Muscle layer of duodenum (tissue), 2 donors: ENCODE results near the gene NMRAL1.
A peak's percentile ranks its signal among the peaks of the same experiment; 100 is the strongest.

Experiments used
- H3K27ac ChIP-seq: one replicate; pipeline ENCODE4 v1.7.0; 2013; ENCODE audit warnings: mild to moderate bottlenecking, low read length
- H3K27me3 ChIP-seq: one replicate; pipeline ENCODE4 v1.7.0; 2013; ENCODE audit warnings: low read depth, mild to moderate bottlenecking, control low read depth, low read length
- H3K36me3 ChIP-seq, 2 donors: one replicate each; pipeline ENCODE4 v1.7.0; 2013; ENCODE audit warnings: low read length in 2 of 2, control low read depth in 1 of 2, mild to moderate bottlenecking in 1 of 2; ENCODE audit not compliant: insufficient read depth in 2 of 2, control insufficient read depth in 1 of 2
- H3K4me1 ChIP-seq, 2 donors: one replicate each; pipeline ENCODE4 v1.7.0; 2013; ENCODE audit warnings: low read length in 2 of 2, mild to moderate bottlenecking in 2 of 2, control low read depth in 1 of 2, moderate library complexity in 1 of 2; ENCODE audit not compliant: insufficient read depth in 2 of 2, control insufficient read depth in 1 of 2
- H3K4me3 ChIP-seq, 2 donors: one replicate each; pipeline ENCODE4 v1.7.0; 2013; ENCODE audit warnings: low read length in 2 of 2, low read depth in 1 of 2, mild to moderate bottlenecking in 1 of 2
- H3K9me3 ChIP-seq, 2 donors: one replicate each; pipeline ENCODE4 v1.7.0; 2013; ENCODE audit warnings: low read length in 2 of 2, control low read depth in 1 of 2, mild to moderate bottlenecking in 1 of 2; ENCODE audit not compliant: control insufficient read depth in 1 of 2
- donor health status: healthy.

NMRAL1 gene

GRCh38 chr16:4437366-4437765, 37.1 kb downstream of the NMRAL1 start:
- Histone ChIP-seq H3K27me3 (no peaks in the 10 kb centered on the region), H3K9me3 (no peaks in the 10 kb centered on the region), H3K4me3 (no peak overlapping the region), H3K36me3 (peaks cover 58 to 61% of the 10 kb centered on the region in 2 donors), H3K4me1 (no peaks in the 10 kb centered on the region), H3K27ac (no peak overlapping the region)

- Histone ChIP-seq H3K4me3 (no peak overlapping the region), H3K27ac (no peak overlapping the region), H3K36me3 (peaks cover 40 to 48% of the 10 kb centered on the region in 2 donors), H3K27me3 (no peaks in the 10 kb centered on the region), H3K4me1 (no peaks in the 10 kb centered on the region), H3K9me3 (no peaks in the 10 kb centered on the region)
These were observed 38.9 kb downstream of the NMRAL1 start for GRCh38 chr16:4435337-4436067.

- Histone ChIP-seq H3K27me3 (no peaks in the 10 kb centered on the region), H3K36me3 (peaks cover 33 to 38% of the 10 kb centered on the region in 2 donors)
These were observed 40.3 kb downstream of the NMRAL1 start for GRCh38 chr16:4433914-4434787.

GRCh38 chr16:4433228-4433627, 41.2 kb downstream of the NMRAL1 start:
- H3K36me3 ChIP-seq, result peaks cover 31 to 38% of the 10 kb centered on the region in 2 donors
- no peak overlapping the region for H3K4me3 ChIP-seq

More at GRCh38 chr16:4433914-4434787, 40.3 kb downstream of the NMRAL1 start:
- Histone ChIP-seq H3K4me3 (no peak overlapping the region), H3K27ac (no peak overlapping the region), H3K4me1 (no peaks in the 10 kb centered on the region), H3K9me3 (no peaks in the 10 kb centered on the region)

GRCh38 chr16:4431023-4431422, 43.4 kb downstream of the NMRAL1 start:
- H3K36me3 ChIP-seq, result peaks cover 18 to 19% of the 10 kb centered on the region in 2 donors
- H3K9me3 ChIP-seq, result no peaks in the 10 kb centered on the region
- no peak overlapping the region for H3K4me3 ChIP-seq
- H3K4me1 ChIP-seq, result peaks cover 6 to 14% of the 10 kb centered on the region in 2 donors
- no peaks in the 10 kb centered on the region for H3K27me3 ChIP-seq
- no peak overlapping the region for H3K27ac ChIP-seq

More at GRCh38 chr16:4433228-4433627, 41.2 kb downstream of the NMRAL1 start:
- H3K27me3 ChIP-seq, result no peaks in the 10 kb centered on the region
- H3K4me1 ChIP-seq, result no peaks in the 10 kb centered on the region
- no peak overlapping the region for H3K27ac ChIP-seq
- no peaks in the 10 kb centered on the region for H3K9me3 ChIP-seq

GRCh38 chr16:4428500-4428899, 45.9 kb downstream of the NMRAL1 start:
- H3K4me1 ChIP-seq, result peaks cover 6 to 18% of the 10 kb centered on the region in 2 donors
- no peak overlapping the region for H3K27ac ChIP-seq
- H3K36me3 ChIP-seq, result peaks cover 0 to 7% of the 10 kb centered on the region in 2 donors
- no peak overlapping the region for H3K4me3 ChIP-seq
- no peaks in the 10 kb centered on the region for H3K9me3 ChIP-seq
- H3K27me3 ChIP-seq, result no peaks in the 10 kb centered on the region

GRCh38 chr16:4426722-4427372, 47.6 kb downstream of the NMRAL1 start:
- peaks cover 6 to 18% of the 10 kb centered on the region in 2 donors for H3K4me1 ChIP-seq
- H3K27ac ChIP-seq, result peak overlapping the region; percentile 99
- no peaks in the 10 kb centered on the region for H3K9me3 ChIP-seq
- peak overlapping the region; percentile 76 to 87 for H3K4me3 ChIP-seq
- no peaks in the 10 kb centered on the region for H3K27me3 ChIP-seq
- peaks cover 0 to 7% of the 10 kb centered on the region in 2 donors for H3K36me3 ChIP-seq

GRCh38 chr16:4426021-4426684, 48.3 kb downstream of the NMRAL1 start:
- Histone ChIP-seq H3K4me1 (peaks cover 6 to 18% of the 10 kb centered on the region in 2 donors), H3K27ac (peak overlapping the region; percentile 99), H3K27me3 (no peaks in the 10 kb centered on the region), H3K4me3 (peak overlapping the region; percentile 76 to 87), H3K36me3 (peaks cover 0 to 5% of the 10 kb centered on the region in 2 donors), H3K9me3 (no peaks in the 10 kb centered on the region)

GRCh38 chr16:4425378-4426020, 48.9 kb downstream of the NMRAL1 start, which contains the start of gene DNAJA3:
Gene DNAJA3 (plus strand): TSS chr16:4425868. CDS start chr16:4425882, 14 bp downstream.
- Histone ChIP-seq H3K9me3 (no peaks in the 10 kb centered on the region), H3K27ac (peak within 1 kb of the TSS; percentile 99), H3K27me3 (no peaks in the 10 kb centered on the region), H3K4me3 (peak within 1 kb of the TSS; percentile 76 to 87), H3K4me1 (peaks cover 6 to 18% of the 10 kb centered on the region in 2 donors), H3K36me3 (peaks cover 0 to 3% of the 10 kb centered on the region in 2 donors)

- Histone ChIP-seq H3K36me3 (peaks cover 0 to 3% of the 10 kb centered on the region in 2 donors), H3K4me1 (peaks cover 0 to 9% of the 10 kb centered on the region in 2 donors), H3K9me3 (no peaks in the 10 kb centered on the region), H3K4me3 (no peak overlapping the region), H3K27ac (no peak overlapping the region), H3K27me3 (no peaks in the 10 kb centered on the region)
These were observed 53.8 kb downstream of the NMRAL1 start for GRCh38 chr16:4420505-4421105.
